HG03520 (cell line): ENCODE measurements around the gene SECTM1.

Experiments used
- ATAC-seq: cut with Tn5 transposase; IDR thresholded peaks from one replicate; pipeline ENCODE4 v1.9.1; 2021; ENCODE audit warnings: mild to moderate bottlenecking, moderate library complexity; ENCODE audit not compliant: unreplicated experiment

SECTM1 gene

DNA sequence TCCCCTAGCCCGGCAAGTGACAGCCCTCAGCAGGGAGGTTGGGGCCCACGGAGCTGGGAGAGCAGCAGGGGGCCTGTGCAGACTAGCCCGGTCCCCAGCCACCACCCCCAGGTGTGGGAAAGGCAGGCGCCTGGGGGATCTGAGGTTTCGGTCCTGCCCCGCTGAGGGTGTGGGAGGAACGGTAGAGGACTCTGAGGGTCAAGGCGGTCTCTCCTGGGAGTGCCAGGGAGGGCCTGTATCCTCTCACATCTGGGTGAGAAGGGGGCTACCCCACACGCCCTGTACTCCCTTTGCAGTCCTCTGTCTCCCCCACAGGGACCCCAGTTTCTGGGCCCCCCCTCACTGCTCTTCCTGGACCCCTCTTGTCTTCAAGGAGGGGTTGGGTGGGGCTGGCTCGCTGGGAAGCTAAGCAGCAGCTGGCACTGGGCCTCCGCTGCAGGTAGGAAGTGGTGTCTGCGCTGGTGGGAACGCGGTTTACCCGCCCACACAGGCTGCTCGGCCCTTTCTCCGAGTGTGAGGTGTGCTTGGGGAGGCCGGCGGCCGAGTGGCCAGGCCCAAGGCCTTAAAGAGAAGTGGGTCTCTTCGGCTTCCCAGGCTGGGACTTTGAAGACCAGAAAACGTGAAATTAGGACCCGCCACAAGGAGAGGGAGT is 31.5 kb downstream of the SECTM1 start:
- ATAC-seq: no peak

DNA sequence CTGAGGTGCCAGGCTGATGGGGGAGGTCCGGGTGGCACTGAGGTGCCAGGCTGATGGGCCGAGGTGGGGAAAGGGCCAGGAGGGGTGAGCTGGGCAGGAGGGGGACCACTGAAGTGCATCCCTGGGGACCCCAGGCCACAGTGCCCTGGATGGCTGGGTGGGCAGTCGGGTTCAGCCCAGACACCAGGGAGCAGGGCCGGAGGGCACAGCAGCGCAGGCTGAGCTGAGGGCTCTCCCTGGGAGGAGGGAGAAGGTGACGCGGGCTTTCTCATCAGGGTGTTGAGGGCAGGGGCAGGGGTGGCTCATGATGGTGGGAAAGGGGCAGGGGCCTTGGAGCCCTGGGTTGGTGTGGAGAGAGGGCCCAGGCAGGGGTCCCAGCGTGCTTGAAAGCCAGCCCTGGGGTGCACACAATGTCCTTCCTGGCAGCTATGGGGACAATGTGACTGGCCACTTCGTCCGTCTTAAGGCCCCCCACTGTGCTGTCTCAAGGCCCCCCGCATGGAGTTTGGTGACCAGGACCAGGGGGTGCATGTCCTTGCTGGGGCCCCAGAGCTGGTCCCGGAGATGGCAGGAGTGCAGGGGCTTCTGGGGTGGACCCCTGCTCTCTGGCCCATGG is 32.2 kb downstream of the SECTM1 start:
- ATAC-seq: no peak

DNA sequence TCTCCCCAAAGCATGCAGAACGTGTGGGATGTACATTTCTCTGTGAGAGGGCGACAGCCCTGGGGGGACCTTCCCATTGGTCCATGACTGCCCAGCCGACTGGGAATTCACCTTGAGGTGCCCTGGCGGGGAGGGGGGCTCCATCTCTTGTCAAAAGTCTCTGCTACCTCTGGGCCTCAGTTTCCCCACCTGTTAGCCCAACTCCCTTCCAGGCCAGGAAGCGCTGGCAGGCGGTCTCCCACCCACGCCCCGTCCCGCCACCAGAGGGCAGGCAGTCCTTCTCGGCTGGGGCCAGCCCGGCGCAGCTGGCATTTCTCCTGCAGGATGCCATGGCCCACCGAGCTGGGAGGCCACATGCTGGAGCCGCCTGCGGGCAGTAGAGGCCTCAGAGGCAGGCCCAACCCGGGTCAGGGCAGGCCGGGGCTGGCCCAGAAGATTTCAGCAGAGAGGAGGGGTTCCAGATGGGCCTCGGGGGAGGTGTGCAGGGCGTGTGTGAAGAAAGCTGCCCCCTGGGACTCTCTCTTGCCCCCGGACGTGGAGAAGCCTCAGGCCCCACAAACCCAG is 32.8 kb downstream of the SECTM1 start:
- no peak for ATAC-seq

DNA sequence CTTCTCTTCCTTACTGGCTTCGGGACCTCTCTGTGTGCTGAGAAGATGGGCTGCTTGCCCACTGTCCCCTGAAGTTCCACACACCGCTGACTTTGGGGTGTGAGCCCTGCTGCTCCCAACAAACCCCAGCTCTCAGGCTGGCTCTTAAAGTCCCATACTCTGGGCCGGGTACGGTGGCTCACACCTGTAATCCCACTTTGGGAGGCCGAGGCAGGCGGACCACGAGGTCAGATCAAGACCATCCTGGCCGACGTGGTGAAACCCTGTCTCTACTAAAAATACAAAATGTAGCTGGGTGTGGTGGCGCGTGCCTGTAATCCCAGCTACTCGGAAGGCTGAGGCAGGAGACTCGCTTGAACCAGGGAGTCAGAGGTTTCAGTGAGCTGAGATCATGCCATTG is 33.3 kb downstream of the SECTM1 start:
- no peak for ATAC-seq

DNA sequence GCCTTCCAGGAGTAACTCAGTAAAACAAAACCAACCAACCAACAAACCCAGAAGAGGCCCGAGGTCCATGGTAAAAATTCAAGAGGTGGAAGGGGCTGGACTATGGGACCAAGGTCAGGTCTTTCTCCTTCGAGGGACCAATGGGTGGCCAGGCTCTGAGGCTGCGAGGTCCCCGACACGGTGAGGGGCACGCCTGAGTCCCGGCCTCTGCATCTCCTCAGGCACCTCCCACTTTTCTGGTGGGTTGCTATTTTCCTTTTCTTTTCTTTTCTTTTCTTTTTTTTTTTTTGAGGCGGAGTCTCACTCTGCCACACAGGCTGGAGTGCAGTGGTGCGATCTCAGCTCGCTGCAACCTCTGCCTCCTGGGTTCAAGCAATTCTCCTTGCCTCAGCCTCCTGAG is 34.1 kb downstream of the SECTM1 start:
- ATAC-seq: no peak

DNA sequence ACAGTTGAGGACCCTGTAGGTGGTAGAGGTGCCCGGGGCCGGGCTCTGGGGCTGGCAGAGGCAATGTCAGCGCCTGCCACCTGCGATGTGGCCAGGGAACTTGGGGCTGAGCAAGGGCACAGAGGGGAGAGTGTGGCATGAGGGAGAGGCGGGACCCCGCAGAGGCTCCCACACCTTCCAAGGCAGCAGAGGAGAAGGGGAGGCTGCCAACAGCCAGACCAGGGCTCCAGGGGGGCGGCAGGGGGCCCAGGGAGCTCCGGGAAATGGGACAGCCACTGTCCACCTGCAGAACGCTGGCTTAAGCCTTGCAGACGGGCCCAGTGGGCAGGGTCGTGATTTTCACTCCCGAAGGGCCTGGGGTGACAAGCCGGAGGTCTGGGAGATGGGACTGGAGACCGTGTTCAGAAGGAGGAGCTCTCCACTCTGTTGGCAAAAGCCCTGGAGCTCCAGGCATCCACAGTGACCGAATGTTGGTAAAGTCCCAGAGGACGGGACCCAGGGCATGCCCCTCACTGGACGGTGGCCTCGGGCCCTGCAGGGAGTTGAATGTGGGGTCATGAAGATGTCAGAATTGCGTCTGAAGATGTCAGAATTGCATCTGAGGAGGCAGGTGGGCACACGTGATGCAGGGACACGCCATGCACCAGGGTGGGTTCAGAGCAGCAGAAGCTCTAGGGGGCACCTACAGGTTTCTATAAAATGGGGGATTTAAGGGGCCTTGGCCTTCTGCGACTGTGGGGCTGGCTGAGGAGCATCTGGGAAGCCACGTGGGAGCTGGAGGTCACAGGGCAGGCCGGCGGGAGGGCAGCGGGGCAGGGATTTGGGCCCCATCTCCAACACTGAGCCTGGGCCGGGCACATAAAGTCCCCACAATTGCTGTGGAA is 34.8 kb downstream of the SECTM1 start:
- no peak for ATAC-seq

DNA sequence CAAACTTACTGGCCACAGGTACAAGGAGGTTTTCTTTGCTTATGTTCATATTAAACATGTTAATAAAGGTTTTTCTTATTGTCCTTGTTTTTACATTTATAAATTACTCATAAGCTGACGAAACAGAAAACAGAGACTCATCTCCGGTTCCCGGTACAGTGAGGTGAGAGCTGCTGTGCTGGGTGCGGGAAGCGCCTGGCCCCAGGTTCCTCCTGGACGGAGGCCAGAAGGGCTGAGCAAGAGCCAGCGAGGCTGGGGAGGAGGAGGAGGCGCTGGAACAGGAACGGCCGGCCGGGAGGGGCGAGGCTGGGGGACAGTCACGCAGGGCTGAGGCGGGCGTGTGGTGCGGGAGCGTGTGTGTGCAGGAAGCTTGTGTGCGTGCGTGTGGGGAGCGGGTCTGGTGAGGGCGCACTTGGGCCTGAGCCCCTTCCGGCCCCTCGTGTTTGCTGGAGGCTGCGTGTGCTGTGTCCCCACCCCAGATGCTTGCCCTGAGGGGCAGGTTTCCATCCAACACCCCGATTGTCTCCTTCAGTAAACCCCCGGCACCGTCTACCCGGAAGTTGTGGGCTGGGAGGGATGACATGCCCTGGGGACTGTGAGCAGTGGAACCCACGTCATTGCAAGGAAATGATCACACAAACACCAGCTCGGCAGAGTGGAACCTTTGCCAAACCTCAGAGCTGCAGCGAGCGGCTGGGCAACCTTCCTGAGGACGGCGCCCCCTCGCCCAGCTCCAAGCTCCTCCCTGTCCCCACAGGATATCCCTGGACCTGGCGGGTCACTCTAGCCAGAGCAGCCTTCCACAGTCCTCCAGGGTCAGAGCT is 35.6 kb downstream of the SECTM1 start:
- ATAC-seq: peak; percentile 51

DNA sequence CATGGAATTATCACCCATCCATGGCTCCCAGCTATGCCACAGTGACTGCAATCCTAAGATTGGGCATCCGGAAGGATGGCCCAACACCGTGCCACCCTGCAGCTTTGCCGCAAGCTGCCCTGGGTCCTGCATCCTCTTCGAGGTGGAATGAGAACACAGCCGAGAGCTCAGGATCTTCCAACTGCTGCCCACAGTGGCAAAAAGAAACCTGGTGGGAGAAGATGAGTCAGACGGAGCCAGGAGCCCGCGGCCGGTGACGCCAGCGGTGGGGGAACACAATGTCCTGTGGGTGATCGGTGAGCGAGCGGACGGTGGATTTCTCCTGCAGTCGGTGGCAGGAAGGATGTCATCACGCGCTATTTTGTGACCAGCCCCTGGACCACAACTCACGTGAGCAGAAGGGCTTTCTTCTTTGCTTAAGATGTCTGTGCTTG is 36.3 kb downstream of the SECTM1 start:
- ATAC-seq: no peak

DNA sequence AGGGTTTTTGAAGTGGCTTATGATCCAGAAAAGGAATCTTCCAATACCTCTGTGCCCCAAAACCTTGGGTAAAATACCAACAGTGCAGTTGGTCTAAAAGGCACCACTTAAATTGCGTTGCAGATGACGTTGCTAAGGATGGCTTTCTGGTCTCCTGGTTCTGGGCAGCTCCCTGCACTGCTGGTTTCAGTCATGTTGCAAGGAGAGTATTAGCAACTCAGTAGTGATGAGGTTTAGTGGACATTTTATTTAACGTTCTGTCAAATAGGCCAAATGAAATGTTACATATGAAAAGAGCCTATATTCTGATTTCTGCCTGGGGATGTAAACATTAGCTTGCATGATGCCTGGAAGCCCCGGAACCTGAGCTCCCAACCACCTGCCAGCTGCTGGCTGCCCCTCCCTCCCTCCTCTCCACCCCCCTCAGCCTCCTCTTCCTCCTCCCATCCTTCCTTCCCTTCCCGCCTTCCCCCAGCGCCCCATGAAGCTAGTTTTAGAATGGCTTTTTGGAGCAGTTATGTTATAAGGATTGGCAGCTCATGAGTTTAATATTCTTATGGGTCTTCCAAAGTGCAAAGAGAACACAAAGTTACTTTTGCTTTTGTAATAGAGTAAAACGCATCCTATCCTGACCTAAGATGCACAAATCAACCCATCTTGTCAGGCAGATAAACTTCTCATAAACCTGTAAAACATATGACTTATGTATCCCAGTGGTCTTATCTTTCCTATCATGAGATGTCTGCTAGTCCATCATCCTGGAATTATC is 36.9 kb downstream of the SECTM1 start:
- ATAC-seq: no peak

DNA sequence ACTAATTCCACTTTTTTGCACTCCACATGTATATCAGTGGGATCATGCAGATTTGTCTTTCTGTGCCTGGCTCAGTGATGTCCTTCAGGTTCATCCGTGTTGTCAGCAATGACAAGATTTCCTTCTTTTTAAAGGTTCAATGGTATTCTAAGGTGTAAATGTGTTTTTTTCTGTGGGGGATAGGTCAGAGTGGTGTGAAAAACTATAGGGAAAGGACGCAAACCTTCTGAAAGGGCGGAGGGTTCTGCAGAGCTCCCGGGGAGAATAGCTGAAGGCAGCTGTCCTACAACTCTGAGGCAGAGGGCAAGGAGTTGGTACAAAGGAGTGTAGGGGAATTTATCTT is 38.1 kb downstream of the SECTM1 start:
- ATAC-seq: no peak

DNA sequence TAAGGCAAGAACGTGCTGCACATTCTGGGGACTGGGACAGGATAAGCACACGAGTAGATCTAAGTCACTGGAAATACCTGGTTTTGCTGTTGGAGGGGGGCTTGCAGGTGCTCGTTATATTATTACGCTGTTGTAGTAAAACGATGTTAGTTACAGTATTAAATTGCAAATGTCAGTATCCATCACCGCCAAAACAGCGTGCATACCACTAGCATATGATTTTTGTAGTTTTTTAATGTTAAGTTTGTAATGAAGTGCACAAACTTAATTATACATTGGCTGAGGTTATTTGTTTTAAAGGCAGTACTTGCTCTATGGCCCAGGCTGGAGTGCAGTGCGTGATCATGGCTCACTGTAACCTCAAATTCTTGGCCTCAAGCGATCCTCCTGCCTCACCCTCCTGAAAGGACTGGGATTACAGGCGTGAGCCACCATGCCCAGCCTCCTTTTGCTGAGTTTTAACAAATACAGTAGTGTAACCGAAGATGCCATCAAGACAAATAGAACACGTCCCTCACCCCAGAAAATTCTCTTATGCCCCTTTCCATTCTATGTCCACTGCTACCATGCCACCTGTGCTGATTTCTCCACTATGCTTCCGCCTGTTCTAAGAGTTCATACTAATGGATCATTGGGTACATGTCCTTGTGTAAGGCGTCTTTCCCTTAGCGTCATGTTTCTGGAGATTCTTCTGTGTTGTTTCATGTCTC is 39.3 kb downstream of the SECTM1 start:
- ATAC-seq: no peak

DNA sequence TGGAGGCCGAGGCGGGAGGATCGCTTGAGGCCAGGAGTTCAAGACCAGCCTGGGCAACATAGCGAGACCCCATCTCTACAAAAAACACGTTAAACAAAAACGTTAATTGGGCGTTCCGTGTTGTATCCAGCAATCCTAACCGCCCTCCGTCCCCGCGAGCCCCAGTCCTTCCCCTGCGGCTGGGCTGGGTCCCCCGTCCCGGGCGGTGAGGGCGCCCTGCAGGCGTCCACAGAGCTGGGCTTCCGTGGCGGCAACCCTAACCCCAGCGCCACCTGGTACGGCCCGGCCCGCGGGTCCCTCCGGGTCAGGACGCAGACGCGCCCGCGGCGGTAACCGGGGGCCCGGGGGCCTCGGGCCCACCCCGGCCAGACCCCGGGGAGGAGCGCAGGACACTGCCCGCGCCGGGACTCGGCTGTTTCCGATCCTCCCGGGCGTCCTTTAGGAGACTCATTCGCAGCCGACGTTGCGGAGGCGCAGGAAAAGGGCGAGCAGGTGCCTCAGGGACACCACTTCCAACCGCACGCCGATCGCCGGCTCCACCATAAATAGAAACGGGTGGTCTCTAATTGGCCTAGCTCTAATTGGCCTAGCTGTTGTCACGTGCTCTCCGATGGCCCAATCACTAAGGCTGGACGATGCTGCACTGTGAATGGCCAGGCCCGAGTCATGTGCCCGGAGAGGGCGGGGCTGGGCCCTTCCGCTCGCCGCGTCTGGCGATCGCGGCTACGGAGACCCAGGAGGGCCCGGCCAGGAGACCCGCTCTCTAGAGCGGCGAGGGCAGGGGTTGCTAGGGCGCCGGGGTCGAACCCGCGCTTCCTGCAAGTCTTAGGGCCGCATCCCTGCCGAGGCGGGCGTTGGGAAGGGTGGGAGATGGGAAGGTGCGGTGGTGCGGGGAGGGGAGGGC is 41.1 kb downstream of the SECTM1 start:
- peak; percentile 97 for ATAC-seq

DNA sequence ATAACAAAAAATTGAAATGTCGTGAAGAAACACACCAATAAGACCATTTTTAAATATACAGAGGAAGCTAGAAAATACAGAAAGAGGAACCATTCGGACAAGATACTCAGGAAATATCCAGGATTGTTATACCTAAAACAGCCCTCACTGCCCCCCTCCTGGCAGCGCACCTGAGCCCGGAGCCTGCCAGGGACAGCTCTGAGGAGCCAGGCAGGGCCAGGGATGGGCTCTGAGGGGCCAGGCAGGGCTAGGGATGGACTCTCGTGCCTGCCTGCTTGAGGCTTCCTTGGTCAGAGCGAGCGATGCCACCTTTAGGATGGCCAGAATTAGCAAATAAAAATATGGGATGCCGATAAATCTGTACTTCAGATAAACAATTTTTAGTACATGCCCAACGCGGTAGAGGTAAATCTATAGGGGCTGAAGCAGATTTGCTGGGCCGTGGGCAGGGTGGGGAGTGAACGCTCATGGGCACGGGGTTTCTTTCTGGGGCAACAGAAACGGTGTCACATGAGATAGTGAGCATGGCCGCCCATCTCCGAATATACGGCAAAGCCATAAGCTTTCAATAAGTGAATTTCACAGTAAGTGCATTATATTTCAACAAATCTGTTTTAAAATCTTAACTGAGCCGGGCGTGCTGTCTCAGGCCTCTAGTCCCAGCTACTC is 41.9 kb downstream of the SECTM1 start:
- ATAC-seq: no peak

DNA sequence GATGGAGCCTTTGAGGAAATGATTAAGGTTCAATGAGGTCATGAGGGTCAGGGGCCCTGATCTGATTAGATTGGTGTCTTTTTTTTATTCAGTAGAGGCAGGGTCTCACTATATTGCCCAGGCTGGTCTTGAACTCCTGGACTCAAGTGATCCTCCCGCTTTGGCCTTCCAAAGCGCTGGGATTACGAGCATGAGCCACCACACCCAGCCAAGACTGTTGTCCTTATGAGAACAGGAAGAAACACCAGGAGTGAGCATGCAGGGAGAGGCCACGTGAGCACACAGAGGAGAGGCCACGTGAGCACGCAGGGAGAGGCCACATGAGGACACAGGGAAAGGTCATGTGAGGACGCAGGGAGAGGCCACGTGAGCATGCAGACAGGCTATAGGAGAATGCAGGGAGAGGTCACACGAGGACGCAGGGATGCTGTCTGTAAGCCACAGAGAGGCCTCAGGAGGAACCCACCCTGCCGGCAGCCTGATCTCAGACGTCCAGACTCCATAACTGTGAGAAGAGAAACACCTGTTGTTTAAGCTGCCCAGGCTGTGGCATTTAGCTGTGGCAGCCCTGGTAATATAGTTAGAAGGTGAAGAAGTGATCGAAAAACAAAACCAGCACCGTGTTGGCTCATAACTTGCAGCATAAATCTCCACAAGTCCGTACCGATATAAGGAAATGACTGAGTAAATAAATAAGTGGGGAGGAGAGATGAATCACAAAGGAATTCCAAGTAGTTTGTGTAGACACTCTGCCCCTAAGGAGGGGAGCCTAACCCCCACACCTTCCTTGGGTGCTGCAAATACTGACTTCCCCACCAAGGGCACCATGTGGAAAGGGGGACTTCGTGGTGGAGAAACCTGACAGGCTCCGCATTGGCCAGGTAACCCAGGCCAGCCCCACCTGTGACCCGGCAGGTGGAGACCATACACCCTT is 45.4 kb downstream of the SECTM1 start:
- no peak for ATAC-seq

DNA sequence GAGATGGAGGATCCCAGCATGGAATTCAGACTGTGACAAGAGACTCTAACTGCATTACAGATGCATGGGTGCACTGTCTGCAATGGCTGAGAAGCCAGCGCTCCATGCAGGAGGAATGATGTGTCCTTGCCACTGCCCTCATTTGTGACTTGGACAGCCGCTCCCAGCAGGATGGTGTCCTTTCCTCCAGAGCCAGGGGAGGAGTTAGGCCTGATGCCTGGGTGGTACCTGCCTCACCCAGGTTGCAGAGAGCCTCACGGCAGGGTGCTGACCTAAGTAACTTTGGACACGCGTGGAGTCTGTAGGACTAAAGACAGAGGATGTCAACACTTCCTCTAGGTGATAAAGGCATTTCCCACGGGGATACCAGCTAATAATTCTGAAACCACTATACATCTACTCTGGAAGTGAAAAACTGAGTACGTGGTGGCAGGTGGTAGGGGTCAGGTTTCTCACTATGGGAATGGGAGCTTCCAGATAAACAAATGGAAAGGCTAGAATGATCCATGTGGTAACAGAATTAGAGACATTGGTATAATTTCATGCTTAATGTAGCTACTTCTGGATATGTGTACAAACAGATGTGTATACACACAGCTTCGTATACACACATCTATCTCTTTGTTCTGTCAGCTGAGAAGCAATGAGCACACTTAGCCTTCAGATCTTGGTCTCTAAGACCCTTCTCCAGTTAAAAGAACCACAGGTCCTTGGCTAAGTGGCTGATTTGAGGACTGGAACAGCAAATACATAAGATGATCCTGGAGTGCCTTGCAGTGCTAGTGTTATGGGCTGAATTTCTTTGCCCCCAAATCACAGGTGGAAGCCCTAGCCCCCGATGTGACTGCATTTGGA is 46.3 kb downstream of the SECTM1 start:
- ATAC-seq: no peak

DNA sequence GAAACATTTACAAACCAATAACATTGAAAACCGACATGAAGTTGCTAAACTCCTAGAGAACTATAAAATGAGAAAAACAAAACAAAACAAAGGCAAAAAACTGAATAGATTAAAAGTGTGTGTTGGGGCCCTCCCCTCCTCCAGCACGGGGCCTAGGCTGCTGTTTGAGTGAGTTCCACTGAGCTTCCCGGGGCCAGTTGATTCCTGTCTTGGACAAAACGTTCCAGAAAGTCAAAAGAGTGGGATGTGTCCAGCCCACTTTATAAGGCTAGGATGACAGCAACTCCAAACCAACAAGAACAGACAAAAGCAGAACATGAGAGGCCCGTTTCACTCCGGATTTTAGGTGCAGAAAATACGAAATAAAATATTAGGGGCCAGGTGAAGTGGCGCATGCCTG is 48.4 kb downstream of the SECTM1 start:
- no peak for ATAC-seq
